ENCODE results near the gene DTWD1.

DTWD1 gene

DNA sequence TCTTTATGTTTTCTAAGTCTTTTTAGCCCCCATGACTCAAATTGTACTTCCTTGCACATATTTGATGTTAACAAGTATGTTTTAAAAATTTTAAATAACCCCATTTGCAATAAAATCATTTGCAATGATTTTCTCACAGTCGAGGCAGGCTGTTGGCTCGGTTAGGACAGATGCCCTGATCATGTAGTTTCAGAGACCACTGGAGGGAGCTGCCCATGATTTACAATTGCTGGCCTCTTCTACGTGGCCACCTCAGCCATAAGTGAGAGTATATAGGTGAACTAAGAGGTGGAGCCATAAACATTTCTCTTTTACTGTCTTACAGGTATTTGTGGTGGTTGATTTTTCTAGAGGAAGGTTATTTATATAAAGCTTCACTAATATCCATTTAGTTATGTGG lies 1.7 kb downstream of the DTWD1 start:
- TF ChIP-seq CTCF (conservative IDR thresholded peaks at IDR 0.05; ENCODE audit: control insufficient read depth, insufficient read depth, low read depth, low read length), result peak; percentile 31
- DNase-seq (ENCODE audit: low read depth), result peak; percentile 56
- H3K4me3 ChIP-seq (ENCODE audit: control insufficient read depth, low read depth, low read length), result peak overlapping the region; percentile 71

- TF ChIP-seq CTCF (conservative IDR thresholded peaks at IDR 0.05; ENCODE audit: control insufficient read depth, insufficient read depth, low read depth, low read length), result no peak
- DNase-seq (ENCODE audit: low read depth), result peak; percentile 72
- H3K4me3 ChIP-seq (ENCODE audit: control insufficient read depth, low read depth, low read length), result no peak overlapping the region
Measured at GRCh38 chr15:49624056-49624455, 3.2 kb downstream of the DTWD1 start.

- H3K4me3 ChIP-seq (ENCODE audit: control insufficient read depth, low read depth, low read length), result no peak overlapping the region
- no peak for TF ChIP-seq CTCF (conservative IDR thresholded peaks at IDR 0.05; ENCODE audit: control insufficient read depth, insufficient read depth, low read depth, low read length)
- peak; percentile 39 for DNase-seq (ENCODE audit: low read depth)
Measured at GRCh38 chr15:49625460-49626036, 4.7 kb downstream of the DTWD1 start.

DNA sequence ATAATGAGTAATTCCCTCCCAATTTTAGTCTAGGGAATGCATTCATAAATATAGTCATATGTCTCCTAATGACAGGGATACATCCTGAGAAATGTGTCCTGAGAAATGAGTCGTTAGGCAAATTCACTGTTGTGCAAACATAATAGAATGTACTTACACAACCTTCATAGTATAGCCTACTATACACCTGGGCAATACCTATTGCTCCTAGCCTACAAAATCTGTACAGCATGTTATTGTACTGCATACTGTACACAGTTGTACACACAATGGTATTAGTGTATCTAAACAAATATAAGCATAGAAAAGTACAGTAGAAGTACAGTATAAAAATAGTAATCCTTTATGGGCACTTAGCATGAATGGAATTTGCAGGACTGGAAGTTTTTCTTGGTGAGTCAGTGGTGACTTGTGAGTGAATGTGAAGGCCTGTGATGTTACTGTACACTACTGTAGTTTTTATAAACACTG lies 6.6 kb downstream of the DTWD1 start:
- no peak overlapping the region for H3K4me3 ChIP-seq (ENCODE audit: control insufficient read depth, low read depth, low read length)
- peak; percentile 73 for DNase-seq (ENCODE audit: low read depth)
- no peak for TF ChIP-seq CTCF (conservative IDR thresholded peaks at IDR 0.05; ENCODE audit: control insufficient read depth, insufficient read depth, low read depth, low read length)

- H3K4me3 ChIP-seq (ENCODE audit: control insufficient read depth, low read depth, low read length), result no peak overlapping the region
- no peak for DNase-seq (ENCODE audit: low read depth)
- TF ChIP-seq CTCF (conservative IDR thresholded peaks at IDR 0.05; ENCODE audit: control insufficient read depth, insufficient read depth, low read depth, low read length), result no peak
Measured at GRCh38 chr15:49628379-49628778, 7.5 kb downstream of the DTWD1 start.

- no peak overlapping the region for H3K4me3 ChIP-seq (ENCODE audit: control insufficient read depth, low read depth, low read length)
- no peak for TF ChIP-seq CTCF (conservative IDR thresholded peaks at IDR 0.05; ENCODE audit: control insufficient read depth, insufficient read depth, low read depth, low read length)
- DNase-seq (ENCODE audit: low read depth), result no peak
Measured at GRCh38 chr15:49637857-49638256, 17.0 kb downstream of the DTWD1 start.

- no peak for DNase-seq (ENCODE audit: low read depth)
- no peak for TF ChIP-seq CTCF (conservative IDR thresholded peaks at IDR 0.05; ENCODE audit: control insufficient read depth, insufficient read depth, low read depth, low read length)
- H3K4me3 ChIP-seq (ENCODE audit: control insufficient read depth, low read depth, low read length), result no peak overlapping the region
Measured at GRCh38 chr15:49644364-49644794, 23.5 kb downstream of the DTWD1 start.
